HepG2 (cell line): Measurements from ENCODE around the gene PKIB.

Experiments used
- ASH2L ChIP-seq: fragments of 300-600, 200-600 bp; sonication (generic); IDR thresholded peaks from 2 replicates; pipeline ENCODE4 v1.7.0; 2017; ENCODE audit warnings: low read depth, mild to moderate bottlenecking, moderate library complexity, mixed read lengths, low read length; ENCODE audit not compliant: insufficient read length
- BRF2 ChIP-seq: sonication (generic); formaldehyde crosslinking; IDR thresholded peaks from 2 replicates; pipeline ENCODE4 v1.8.1; 2022; ENCODE audit warnings: mild to moderate bottlenecking, missing genetic modification reagents
- CTCF ChIP-seq: sonication (generic); formaldehyde crosslinking; IDR thresholded peaks from 2 replicates; pipeline ENCODE4 v1.5.0; 2020; ENCODE audit warnings: mild to moderate bottlenecking, missing genetic modification reagents, moderate library complexity
- EZH2 ChIP-seq: conservative IDR thresholded peaks from 2 replicates; pipeline ENCODE4 v1.6.1; 2012; ENCODE audit warnings: mild to moderate bottlenecking, low read depth, low read length, moderate library complexity
- GTF2F1 ChIP-seq: fragments of 150-350 bp; IDR thresholded peaks from 2 replicates; pipeline ENCODE4 v1.6.1; 2014; ENCODE audit warnings: low read length
- IRF1 ChIP-seq: sonication (generic); formaldehyde crosslinking; IDR thresholded peaks from 2 replicates; pipeline ENCODE4 v1.4.0; 2020; ENCODE audit warnings: low read depth, mild to moderate bottlenecking, missing genetic modification reagents
- KMT2B ChIP-seq: IDR thresholded peaks from 2 replicates; pipeline ENCODE4 v1.6.1; 2016; ENCODE audit warnings: missing genetic modification reagents, missing compliant biosample characterization
- NFIB ChIP-seq: sonication (generic); formaldehyde crosslinking; IDR thresholded peaks from 2 replicates; pipeline ENCODE4 v1.9.0; 2021; ENCODE audit warnings: missing genetic modification reagents, mild to moderate bottlenecking, borderline replicate concordance
- POLR2A ChIP-seq, 2 experiments: IDR thresholded peaks; 2 replicates each; pipeline ENCODE4 v1.6.1; 2011; ENCODE audit warnings: low read depth in 2 of 2, low read length in 2 of 2, mild to moderate bottlenecking in 1 of 2, moderate library complexity in 1 of 2; ENCODE audit not compliant: insufficient read depth in 1 of 2
- PRDM10 ChIP-seq: sonication (generic); formaldehyde crosslinking; IDR thresholded peaks from 2 replicates; pipeline ENCODE4 v1.4.0; 2020; ENCODE audit warnings: low read depth, missing genetic modification reagents
- PTBP1 ChIP-seq: fragments of 200-400 bp; formaldehyde crosslinking; IDR thresholded peaks from 2 replicates; pipeline ENCODE4 v1.6.1; 2018; ENCODE audit warnings: low read length, low read depth; ENCODE audit not compliant: poor library complexity, severe bottlenecking
- ZNF577 ChIP-seq: sonication (generic); formaldehyde crosslinking; IDR thresholded peaks from 2 replicates; pipeline ENCODE4 v1.4.0; 2020; ENCODE audit warnings: mild to moderate bottlenecking, low read depth, missing genetic modification reagents, borderline replicate concordance
- ZNF580 ChIP-seq: IDR thresholded peaks from 2 replicates; pipeline ENCODE4 v1.6.1; 2016; ENCODE audit warnings: low read depth, borderline replicate concordance
- ZNF639 ChIP-seq: conservative IDR thresholded peaks from 2 replicates; pipeline ENCODE4 v1.6.1; 2018; ENCODE audit warnings: missing genetic modification reagents

- TF ChIP-seq ZNF580 (CRISPR knock-in tag) (no peak), ZNF639 (CRISPR knock-in tag) (no peak), IRF1 (CRISPR knock-in tag) (no peak), EZH2 (no peak), GTF2F1 (no peak), ZNF577 (CRISPR knock-in tag) (no peak), ASH2L (no peak), CTCF (CRISPR knock-in tag) (no peak), BRF2 (no peak), PRDM10 (CRISPR knock-in tag) (no peak), POLR2A (IDR thresholded peaks at IDR 0.05; ENCODE audit: insufficient read depth in 1 of 2, low read depth in 2 of 2, low read length in 2 of 2) (no peak), KMT2B (CRISPR knock-in tag) (no peak), NFIB (no peak), PTBP1 (no peak)
Observed at GRCh38 chr6:122669868-122670267, 59.7 kb downstream of the PKIB start.
